ENCODE results near the gene LRRC8E.

- TF ChIP-seq, protein P1, sequence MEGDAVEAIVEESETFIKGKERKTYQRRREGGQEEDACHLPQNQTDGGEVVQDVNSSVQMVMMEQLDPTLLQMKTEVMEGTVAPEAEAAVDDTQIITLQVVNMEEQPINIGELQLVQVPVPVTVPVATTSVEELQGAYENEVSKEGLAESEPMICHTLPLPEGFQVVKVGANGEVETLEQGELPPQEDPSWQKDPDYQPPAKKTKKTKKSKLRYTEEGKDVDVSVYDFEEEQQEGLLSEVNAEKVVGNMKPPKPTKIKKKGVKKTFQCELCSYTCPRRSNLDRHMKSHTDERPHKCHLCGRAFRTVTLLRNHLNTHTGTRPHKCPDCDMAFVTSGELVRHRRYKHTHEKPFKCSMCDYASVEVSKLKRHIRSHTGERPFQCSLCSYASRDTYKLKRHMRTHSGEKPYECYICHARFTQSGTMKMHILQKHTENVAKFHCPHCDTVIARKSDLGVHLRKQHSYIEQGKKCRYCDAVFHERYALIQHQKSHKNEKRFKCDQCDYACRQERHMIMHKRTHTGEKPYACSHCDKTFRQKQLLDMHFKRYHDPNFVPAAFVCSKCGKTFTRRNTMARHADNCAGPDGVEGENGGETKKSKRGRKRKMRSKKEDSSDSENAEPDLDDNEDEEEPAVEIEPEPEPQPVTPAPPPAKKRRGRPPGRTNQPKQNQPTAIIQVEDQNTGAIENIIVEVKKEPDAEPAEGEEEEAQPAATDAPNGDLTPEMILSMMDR (conservative IDR thresholded peaks at IDR 0.05): no peak
- no peak for TF ChIP-seq EZH2 (IDR thresholded peaks at IDR 0.05; ENCODE audit: low read depth)
These were observed 35.2 kb downstream of the LRRC8E start for GRCh38 chr19:7923295-7924191.
